HepG2 (cell line): ENCODE results near the gene AP4M1. TPM values are rescaled to one million over a fixed set of nuclear protein-coding genes. Genes with fewer than 3 reads are reported as not detected.

Source experiments
- CEBPB ChIP-seq: IDR thresholded peaks from 2 replicates; pipeline ENCODE4 v1.6.1; 2011; ENCODE audit warnings: low read depth, low read length, improper control_type of control experiment, borderline replicate concordance
- HNRNPH1 ChIP-seq: fragments of 200-400 bp; formaldehyde crosslinking; optimal IDR thresholded peaks from 2 replicates; pipeline ENCODE3; 2017; ENCODE audit warnings: mild to moderate bottlenecking, low read depth, low read length
- HNRNPK ChIP-seq: fragments of 200-400 bp; formaldehyde crosslinking; IDR thresholded peaks from 2 replicates; pipeline ENCODE4 v1.6.1; 2018; ENCODE audit warnings: low read length, low read depth, moderate library complexity, mild to moderate bottlenecking; ENCODE audit not compliant: poor library complexity, severe bottlenecking
- IRX3 ChIP-seq: sonication (generic); formaldehyde crosslinking; IDR thresholded peaks from 2 replicates; pipeline ENCODE4 v1.8.1; 2023; ENCODE audit warnings: mild to moderate bottlenecking, low read depth, missing genetic modification reagents, borderline replicate concordance
- MATR3 ChIP-seq: sonication (generic); formaldehyde crosslinking; IDR thresholded peaks from 2 replicates; pipeline ENCODE4 v1.4.0; 2020; ENCODE audit warnings: missing genetic modification reagents
- PCBP1 ChIP-seq: fragments of 200-400 bp; formaldehyde crosslinking; IDR thresholded peaks from 2 replicates; pipeline ENCODE4 v1.6.1; 2017; ENCODE audit warnings: mild to moderate bottlenecking, low read depth, low read length, borderline replicate concordance
- POLR2G ChIP-seq: fragments of 200-400 bp; formaldehyde crosslinking; IDR thresholded peaks from 2 replicates; pipeline ENCODE4 v1.6.1; 2018; ENCODE audit warnings: mild to moderate bottlenecking, low read depth, low read length, moderate library complexity
- SRF ChIP-seq: IDR thresholded peaks from 2 replicates; pipeline ENCODE4 v1.6.1; 2011; ENCODE audit warnings: mild to moderate bottlenecking, low read depth, low read length, moderate library complexity
- SRSF1 ChIP-seq: fragments of 200-400 bp; formaldehyde crosslinking; optimal IDR thresholded peaks from 2 replicates; pipeline ENCODE3; 2017; ENCODE audit warnings: mild to moderate bottlenecking, low read depth, low read length, moderate library complexity
- TBL1XR1 ChIP-seq: fragments of 150-350 bp; IDR thresholded peaks from 2 replicates; pipeline ENCODE4 v1.6.1; 2014; ENCODE audit warnings: borderline replicate concordance, low read length; ENCODE audit not compliant: partially characterized antibody
- ZFP37 ChIP-seq: sonication (generic); formaldehyde crosslinking; IDR thresholded peaks from 2 replicates; pipeline ENCODE4 v1.4.0; 2020; ENCODE audit warnings: missing genetic modification reagents, borderline replicate concordance
- ZNF292 ChIP-seq: sonication (generic); formaldehyde crosslinking; IDR thresholded peaks from 2 replicates; pipeline ENCODE4 v1.8.1; 2022; ENCODE audit warnings: mild to moderate bottlenecking, low read depth, missing genetic modification reagents, borderline replicate concordance
- ZNF674 ChIP-seq: sonication (generic); formaldehyde crosslinking; IDR thresholded peaks from 2 replicates; pipeline ENCODE4 v1.5.0; 2020; ENCODE audit warnings: low read depth, mild to moderate bottlenecking, missing genetic modification reagents
- ZNF724P ChIP-seq: sonication (generic); formaldehyde crosslinking; IDR thresholded peaks from 2 replicates; pipeline ENCODE4 v1.8.0; 2022; ENCODE audit warnings: missing genetic modification reagents, borderline replicate concordance
- ZNF737 ChIP-seq: sonication (generic); formaldehyde crosslinking; IDR thresholded peaks from 2 replicates; pipeline ENCODE4 v1.5.0; 2020; ENCODE audit warnings: missing genetic modification reagents, mild to moderate bottlenecking, borderline replicate concordance
- ZSCAN22 ChIP-seq: sonication (generic); formaldehyde crosslinking; IDR thresholded peaks from 2 replicates; pipeline ENCODE4 v1.4.0; 2020; ENCODE audit warnings: mild to moderate bottlenecking, missing genetic modification reagents
- polyA plus RNA-seq, 8 experiments: library from polyadenylated mRNA; depleted of rRNA in 3 of 8; stranded (reverse) in 7 of 8; unstranded in 1 of 8; fragments of >200 nt; fragmentation: Illumina TruSeq in 4 of 8; extraction: Trizol in 4 of 8; gene quantifications; 2 replicates each; pipeline versions ENCODE4 v1.2.1 to v1.2.3, GENCODE V29; 2011 to 2016; ENCODE audit warnings: low read depth in 4 of 8, missing spikeins in 1 of 8, mixed read lengths in 1 of 8; ENCODE audit not compliant: insufficient read depth in 1 of 8
- total RNA-seq, 5 experiments: library from RNA; depleted of rRNA; stranded (reverse); fragments of >200 nt; fragmentation: Illumina TruSeq; extraction: Trizol; gene quantifications; 2 replicates each; pipeline ENCODE4 v1.2.3, GENCODE V29; 2016; ENCODE audit warnings: low read depth in 1 of 5
- TF ChIP-seq, protein P1 (sequence below): sonication (generic); formaldehyde crosslinking; IDR thresholded peaks from 2 replicates; pipeline ENCODE4 v1.4.0; 2020; ENCODE audit warnings: missing genetic modification reagents
- TF ChIP-seq, protein P2 (sequence below): sonication (generic); formaldehyde crosslinking; IDR thresholded peaks from 2 replicates; pipeline ENCODE4 v1.4.0; 2020; ENCODE audit warnings: missing genetic modification reagents, borderline replicate concordance
- TF ChIP-seq, protein P3 (sequence below): sonication (generic); formaldehyde crosslinking; IDR thresholded peaks from 2 replicates; pipeline ENCODE4 v1.4.0; 2020; ENCODE audit warnings: mild to moderate bottlenecking, missing genetic modification reagents
- TF ChIP-seq, protein P4 (sequence below): sonication (generic); formaldehyde crosslinking; conservative IDR thresholded peaks from 2 replicates; pipeline ENCODE4 v1.8.1; 2023; ENCODE audit warnings: missing genetic modification reagents

AP4M1 gene
- total and polyA plus RNA-seq, 2 of the 13 experiments (the other 11 are each of a cell fraction or from before 2014, with no cell fraction given), result 6.3 to 9.7 TPM

DNA sequence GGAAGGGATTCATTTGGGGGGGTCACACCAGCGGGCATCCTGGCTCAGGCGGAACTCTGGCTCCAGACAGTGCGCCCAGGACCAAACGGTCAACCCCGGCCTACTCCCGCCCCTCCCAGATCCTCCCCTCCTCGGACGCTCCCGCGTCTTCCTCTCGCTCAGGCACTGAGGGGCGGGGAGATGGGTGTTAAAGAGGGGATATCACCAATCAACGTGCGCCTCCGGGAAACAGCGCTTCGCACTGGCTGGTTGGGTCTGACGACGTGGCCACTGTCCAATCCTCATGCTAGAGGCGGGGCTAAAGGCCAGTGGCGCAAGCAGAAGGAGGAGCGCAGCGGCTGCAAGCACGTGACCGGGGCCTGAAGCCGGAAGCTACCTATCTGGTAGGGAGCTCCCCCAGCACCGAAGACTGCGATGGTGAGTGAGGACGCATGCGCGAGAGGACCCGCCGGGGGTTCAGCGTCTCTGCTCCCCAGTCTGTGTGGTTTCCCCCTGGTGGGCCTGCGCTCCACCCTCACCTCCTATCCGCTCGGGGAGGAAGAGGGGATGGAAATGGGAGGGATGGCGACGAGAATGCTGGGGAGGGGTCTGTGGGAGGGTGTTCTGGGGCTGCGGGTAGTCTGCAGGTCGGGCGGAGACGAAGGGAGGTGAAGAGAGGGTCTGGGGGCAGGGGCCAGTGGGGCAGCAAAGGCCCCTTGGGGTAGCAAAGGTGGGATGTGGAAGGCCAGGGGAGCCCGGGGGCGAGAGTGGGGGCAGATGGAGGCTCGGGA lies 47.3 kb downstream of the AP4M1 start, which contains the start of gene LAMTOR4 (continued):
- TF ChIP-seq ZSCAN22 (CRISPR knock-in tag) (no peak), MATR3 (CRISPR knock-in tag) (no peak), ZNF674 (CRISPR knock-in tag) (no peak), HNRNPH1 (peak; percentile 88), PCBP1 (peak; percentile 77; the same call in 1 of the 2 replicates), SRF (no peak), TBL1XR1 (no peak), IRX3 (CRISPR knock-in tag) (no peak), ZNF737 (CRISPR knock-in tag) (no peak), HNRNPK (peak; percentile 11), CEBPB (peak; percentile 86), POLR2G (peak; percentile 90), ZFP37 (CRISPR knock-in tag) (0 out of 2 replicates have a peak, but pooled peaks have one; percentile 66), ZNF292 (CRISPR knock-in tag) (no peak), SRSF1 (peak; percentile 78), ZNF724P (no peak)
- TF ChIP-seq, protein P1, sequence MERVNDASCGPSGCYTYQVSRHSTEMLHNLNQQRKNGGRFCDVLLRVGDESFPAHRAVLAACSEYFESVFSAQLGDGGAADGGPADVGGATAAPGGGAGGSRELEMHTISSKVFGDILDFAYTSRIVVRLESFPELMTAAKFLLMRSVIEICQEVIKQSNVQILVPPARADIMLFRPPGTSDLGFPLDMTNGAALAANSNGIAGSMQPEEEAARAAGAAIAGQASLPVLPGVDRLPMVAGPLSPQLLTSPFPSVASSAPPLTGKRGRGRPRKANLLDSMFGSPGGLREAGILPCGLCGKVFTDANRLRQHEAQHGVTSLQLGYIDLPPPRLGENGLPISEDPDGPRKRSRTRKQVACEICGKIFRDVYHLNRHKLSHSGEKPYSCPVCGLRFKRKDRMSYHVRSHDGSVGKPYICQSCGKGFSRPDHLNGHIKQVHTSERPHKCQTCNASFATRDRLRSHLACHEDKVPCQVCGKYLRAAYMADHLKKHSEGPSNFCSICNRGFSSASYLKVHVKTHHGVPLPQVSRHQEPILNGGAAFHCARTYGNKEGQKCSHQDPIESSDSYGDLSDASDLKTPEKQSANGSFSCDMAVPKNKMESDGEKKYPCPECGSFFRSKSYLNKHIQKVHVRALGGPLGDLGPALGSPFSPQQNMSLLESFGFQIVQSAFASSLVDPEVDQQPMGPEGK, result peak; percentile 88
- TF ChIP-seq, protein P2, sequence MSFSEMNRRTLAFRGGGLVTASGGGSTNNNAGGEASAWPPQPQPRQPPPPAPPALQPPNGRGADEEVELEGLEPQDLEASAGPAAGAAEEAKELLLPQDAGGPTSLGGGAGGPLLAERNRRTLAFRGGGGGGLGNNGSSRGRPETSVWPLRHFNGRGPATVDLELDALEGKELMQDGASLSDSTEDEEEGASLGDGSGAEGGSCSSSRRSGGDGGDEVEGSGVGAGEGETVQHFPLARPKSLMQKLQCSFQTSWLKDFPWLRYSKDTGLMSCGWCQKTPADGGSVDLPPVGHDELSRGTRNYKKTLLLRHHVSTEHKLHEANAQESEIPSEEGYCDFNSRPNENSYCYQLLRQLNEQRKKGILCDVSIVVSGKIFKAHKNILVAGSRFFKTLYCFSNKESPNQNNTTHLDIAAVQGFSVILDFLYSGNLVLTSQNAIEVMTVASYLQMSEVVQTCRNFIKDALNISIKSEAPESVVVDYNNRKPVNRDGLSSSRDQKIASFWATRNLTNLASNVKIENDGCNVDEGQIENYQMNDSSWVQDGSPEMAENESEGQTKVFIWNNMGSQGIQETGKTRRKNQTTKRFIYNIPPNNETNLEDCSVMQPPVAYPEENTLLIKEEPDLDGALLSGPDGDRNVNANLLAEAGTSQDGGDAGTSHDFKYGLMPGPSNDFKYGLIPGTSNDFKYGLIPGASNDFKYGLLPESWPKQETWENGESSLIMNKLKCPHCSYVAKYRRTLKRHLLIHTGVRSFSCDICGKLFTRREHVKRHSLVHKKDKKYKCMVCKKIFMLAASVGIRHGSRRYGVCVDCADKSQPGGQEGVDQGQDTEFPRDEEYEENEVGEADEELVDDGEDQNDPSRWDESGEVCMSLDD (CRISPR knock-in tag), result 0 out of 2 replicates have a peak, but pooled peaks have one; percentile 40
- TF ChIP-seq, protein P3, sequence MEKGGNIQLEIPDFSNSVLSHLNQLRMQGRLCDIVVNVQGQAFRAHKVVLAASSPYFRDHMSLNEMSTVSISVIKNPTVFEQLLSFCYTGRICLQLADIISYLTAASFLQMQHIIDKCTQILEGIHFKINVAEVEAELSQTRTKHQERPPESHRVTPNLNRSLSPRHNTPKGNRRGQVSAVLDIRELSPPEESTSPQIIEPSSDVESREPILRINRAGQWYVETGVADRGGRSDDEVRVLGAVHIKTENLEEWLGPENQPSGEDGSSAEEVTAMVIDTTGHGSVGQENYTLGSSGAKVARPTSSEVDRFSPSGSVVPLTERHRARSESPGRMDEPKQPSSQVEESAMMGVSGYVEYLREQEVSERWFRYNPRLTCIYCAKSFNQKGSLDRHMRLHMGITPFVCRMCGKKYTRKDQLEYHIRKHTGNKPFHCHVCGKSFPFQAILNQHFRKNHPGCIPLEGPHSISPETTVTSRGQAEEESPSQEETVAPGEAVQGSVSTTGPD (CRISPR knock-in tag), result no peak
- TF ChIP-seq, protein P4, sequence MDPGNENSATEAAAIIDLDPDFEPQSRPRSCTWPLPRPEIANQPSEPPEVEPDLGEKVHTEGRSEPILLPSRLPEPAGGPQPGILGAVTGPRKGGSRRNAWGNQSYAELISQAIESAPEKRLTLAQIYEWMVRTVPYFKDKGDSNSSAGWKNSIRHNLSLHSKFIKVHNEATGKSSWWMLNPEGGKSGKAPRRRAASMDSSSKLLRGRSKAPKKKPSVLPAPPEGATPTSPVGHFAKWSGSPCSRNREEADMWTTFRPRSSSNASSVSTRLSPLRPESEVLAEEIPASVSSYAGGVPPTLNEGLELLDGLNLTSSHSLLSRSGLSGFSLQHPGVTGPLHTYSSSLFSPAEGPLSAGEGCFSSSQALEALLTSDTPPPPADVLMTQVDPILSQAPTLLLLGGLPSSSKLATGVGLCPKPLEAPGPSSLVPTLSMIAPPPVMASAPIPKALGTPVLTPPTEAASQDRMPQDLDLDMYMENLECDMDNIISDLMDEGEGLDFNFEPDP (CRISPR knock-in tag), result no peak
